GM12878 (cell line): ENCODE measurements around the gene C20orf144. TPM values are rescaled to one million over a fixed set of nuclear protein-coding genes. Genes with fewer than 3 reads are reported as not detected.

Experiments
- ATAC-seq: fragments of 200-7000 bp; cut with Tn5 transposase; 3 replicates; pipeline ENCODE4 v1.9.1; 2020; ENCODE audit warnings: mild to moderate bottlenecking, moderate library complexity
- BruUV-seq: library from RNA; stranded (reverse); fragments of 400-500 nt; replicated peaks from 2 replicates; lab custom pipeline; 2021; lab: Mats Ljungman, UMichigan
- CTCF ChIA-PET: fragments of 300-600 bp; sonication (Branson Sonifier 250); formaldehyde crosslinking; extraction: SDS; loops from one replicate; lab custom pipeline; 2021; ENCODE audit warnings: inconsistent platforms; lab: Yijun Ruan, JAX
- POLR2A ChIA-PET: fragments of 350-600 bp; formaldehyde crosslinking; extraction: SDS; loops from one replicate; lab custom pipeline; 2021; ENCODE audit warnings: inconsistent platforms; lab: Charles Lee
- RAD21 ChIA-PET: fragments of 300-600 bp; sonication (Branson Sonifier 250); formaldehyde crosslinking; loops from one replicate; lab custom pipeline; 2023; ENCODE audit warnings: antibody characterized with exemption; ENCODE audit not compliant: unreplicated experiment; lab: Charles Lee
- SMC1A ChIA-PET: fragments of 300-600 bp; sonication (Branson Sonifier 250); formaldehyde crosslinking; loops from one replicate; lab custom pipeline; 2023; ENCODE audit not compliant: unreplicated experiment, uncharacterized antibody; lab: Charles Lee
- DNase-seq: peaks from one replicate; pipeline ENCODE4 v3.0.0-alpha.2; 2011; ENCODE audit warnings: low read depth, low spot score
- FAIRE-seq: peaks from 3 replicates; lab custom pipeline; 2011; peaks lifted over from hg19 to GRCh38; lab: Jason Lieb, UNC
- H2AFZ ChIP-seq: 2 replicates; pipeline ENCODE4 v1.6.0; 2011; ENCODE audit warnings: low read depth, low read length, control low read depth; ENCODE audit not compliant: control insufficient read depth
- H3K27ac ChIP-seq: 2 replicates; pipeline ENCODE4 v1.5.1; 2011; ENCODE audit warnings: control low read depth; ENCODE audit not compliant: control insufficient read depth, insufficient read depth
- H3K27me3 ChIP-seq, 2 experiments: replicated peaks in 1 of 2; 2 replicates each; pipeline versions ENCODE4 v1.6.0 to v1.6.1; 2011; ENCODE audit warnings: low read length in 1 of 2; ENCODE audit not compliant: control insufficient read depth in 2 of 2, insufficient read depth in 2 of 2
- H3K36me3 ChIP-seq, 2 experiments: 2 replicates each; pipeline ENCODE4 v1.5.1; 2011; ENCODE audit warnings: low read length in 1 of 2; ENCODE audit not compliant: control insufficient read depth in 2 of 2, insufficient read depth in 2 of 2
- H3K4me1 ChIP-seq: 2 replicates; pipeline ENCODE4 v1.6.1; 2011; ENCODE audit warnings: mild to moderate bottlenecking, low read length, moderate library complexity, mixed read lengths; ENCODE audit not compliant: control insufficient read depth, insufficient read depth
- H3K4me2 ChIP-seq: 2 replicates; pipeline ENCODE4 v1.6.0; 2011; ENCODE audit warnings: control low read depth; ENCODE audit not compliant: control insufficient read depth, insufficient read depth
- H3K4me3 ChIP-seq: fragments of 200-600 bp; sonication (generic); 2 replicates; pipeline ENCODE4 v1.5.1; 2016
- H3K79me2 ChIP-seq: 2 replicates; pipeline ENCODE4 v1.6.0; 2011; ENCODE audit warnings: low read length; ENCODE audit not compliant: control insufficient read depth, insufficient read depth
- H3K9ac ChIP-seq: 2 replicates; pipeline ENCODE4 v1.8.0; 2011; ENCODE audit warnings: low read length, control low read depth, mixed read lengths; ENCODE audit not compliant: control insufficient read depth, insufficient read depth
- H3K9me3 ChIP-seq: replicated peaks from 3 replicates; pipeline ENCODE4 v1.5.1; 2011; ENCODE audit warnings: mild to moderate bottlenecking, low read length; ENCODE audit not compliant: control insufficient read depth, insufficient read depth
- H4K20me1 ChIP-seq: 2 replicates; pipeline ENCODE4 v1.6.0; 2011; ENCODE audit not compliant: control insufficient read depth, insufficient read depth
- CEBPZ ChIP-seq: fragments of 150-350 bp; IDR thresholded peaks from 2 replicates; pipeline ENCODE4 v1.6.1; 2016; ENCODE audit warnings: low read depth, low read length
- DPF2 ChIP-seq: fragments of 450-650 bp; IDR thresholded peaks from 2 replicates; pipeline ENCODE4 v1.6.1; 2017; ENCODE audit warnings: mild to moderate bottlenecking
- FOXK2 ChIP-seq: fragments of 450-650 bp; IDR thresholded peaks from 2 replicates; pipeline ENCODE4 v1.6.1; 2017; ENCODE audit warnings: mild to moderate bottlenecking, moderate library complexity
- GATAD2B ChIP-seq: fragments of 450-650 bp; conservative IDR thresholded peaks from 2 replicates; pipeline ENCODE4 v1.6.1; 2017; ENCODE audit warnings: low read depth, mild to moderate bottlenecking, moderate library complexity
- IKZF1 ChIP-seq: fragments of 450-650 bp; conservative IDR thresholded peaks from 2 replicates; pipeline ENCODE4 v1.6.1; 2017; ENCODE audit warnings: antibody characterized with exemption, mild to moderate bottlenecking
- MEF2B ChIP-seq: fragments of 450-650 bp; IDR thresholded peaks from 2 replicates; pipeline ENCODE4 v1.6.1; 2018; ENCODE audit warnings: mild to moderate bottlenecking, moderate library complexity; ENCODE audit not compliant: partially characterized antibody, poor library complexity, severe bottlenecking
- POLR2A ChIP-seq: IDR thresholded peaks from 2 replicates; pipeline ENCODE4 v1.6.1; 2011; ENCODE audit warnings: low read depth, mild to moderate bottlenecking, low read length
- POLR2AphosphoS2 ChIP-seq: IDR thresholded peaks from 2 replicates; pipeline ENCODE4 v1.6.1; 2011; ENCODE audit warnings: low read depth, mild to moderate bottlenecking, low read length, improper control_type of control experiment, moderate library complexity
- RELA ChIP-seq: fragments of 450-650 bp; IDR thresholded peaks from 2 replicates; pipeline ENCODE4 v1.8.0; 2014; ENCODE audit warnings: borderline replicate concordance; ENCODE audit not compliant: partially characterized antibody
- RELB ChIP-seq: fragments of 450-650 bp; IDR thresholded peaks from 2 replicates; pipeline ENCODE4 v1.6.1; 2017; ENCODE audit warnings: low read depth, mild to moderate bottlenecking, moderate library complexity
- RUNX3 ChIP-seq: IDR thresholded peaks from 2 replicates; pipeline ENCODE4 v1.6.1; 2012; ENCODE audit warnings: low read length, inconsistent platforms
- SIX5 ChIP-seq: IDR thresholded peaks from 2 replicates; pipeline ENCODE4 v1.6.1; 2011; ENCODE audit warnings: mild to moderate bottlenecking, low read depth, low read length, moderate library complexity; ENCODE audit not compliant: severe bottlenecking
- STAT3 ChIP-seq: IDR thresholded peaks from 2 replicates; pipeline ENCODE4 v1.6.1; 2011; ENCODE audit warnings: low read depth, low read length, improper control_type of control experiment
- TAF1 ChIP-seq: IDR thresholded peaks from 2 replicates; pipeline ENCODE4 v1.6.1; 2011; ENCODE audit warnings: mild to moderate bottlenecking, low read depth, low read length, borderline replicate concordance
- TCF7 ChIP-seq: IDR thresholded peaks from 2 replicates; pipeline ENCODE4 v1.6.1; 2014; ENCODE audit warnings: antibody characterized with exemption, borderline replicate concordance
- WGBS: methylation state at CpG from one replicate; pipeline ENCODE4 v1.1.6; 2016; ENCODE audit warnings: low lambda C conversion rate; ENCODE audit not compliant: insufficient replicate concordance, insufficient coverage; ENCODE audit errors: missing lambda C conversion rate; 5-methylcytosine and 5-hydroxymethylcytosine counted together
- in situ Hi-C: fragments of 300-500 bp; cut with MboI; formaldehyde crosslinking; loops from 9 replicates; pipeline ENCODE4 v1.14.3; 2018; ENCODE audit warnings: mixed read lengths
- intact Hi-C: fragments of 100-400 bp; cut with micrococcal nuclease; formaldehyde crosslinking; loops from one replicate; pipeline ENCODE4 v1.14.2; 2022; ENCODE audit not compliant: unreplicated experiment
- polyA plus RNA-seq, 11 experiments: library from polyadenylated mRNA; depleted of rRNA in 4 of 11; unstranded in 6 of 11; stranded (reverse) in 5 of 11; fragments of >200 nt; fragmentation: Nextera tagmentation in 4 of 11; fragmentation: Illumina TruSeq in 1 of 11; extraction: Ambion mirVana in 4 of 11; extraction: Trizol in 1 of 11; gene quantifications; 1 replicate in 1 of 11; 2 replicates in 10 of 11; pipeline versions ENCODE4 v1.2.1 to v1.2.3, GENCODE V29; 2011 to 2016; ENCODE audit warnings: inconsistent platforms in 2 of 11, missing spikeins in 2 of 11, low read depth in 1 of 11
- total RNA-seq, 4 experiments: library from RNA; depleted of rRNA in 3 of 4; stranded (reverse); fragments of >200 nt in 3 of 4; fragmentation: Illumina TruSeq in 1 of 4; extraction: Trizol in 1 of 4; gene quantifications; 2 replicates each; pipeline versions ENCODE4 v1.2.1 to v1.2.3, GENCODE V29; 2013 to 2021

C20orf144 gene
- total and polyA plus RNA-seq, 10 of the 15 experiments (the other 5 are each of a cell fraction or from before 2014, with no cell fraction given), result 0.04 to 0.62 (median 0.23) TPM; not detected in 2

GRCh38 chr20:33676121-33676520, 14.0 kb downstream of the C20orf144 start:
- Histone ChIP-seq H3K27me3 (no peaks in the 10 kb centered on the region), H2AFZ (no peak overlapping the region), H3K9me3 (no peaks in the 10 kb centered on the region), H3K27ac (no peak overlapping the region), H3K36me3 (peaks cover 0 to 5% of the 10 kb centered on the region in 2 experiments; a peak in 3 of 4 replicates), H4K20me1 (no peaks in the 10 kb centered on the region), H3K4me1 (peaks cover 26% of the 10 kb centered on the region), H3K9ac (no peak overlapping the region), H3K4me2 (no peak overlapping the region), H3K79me2 (peaks cover 9% of the 10 kb centered on the region), H3K4me3 (no peak overlapping the region)
- WGBS, result 79% methylated on average over 11 of the region's 11 CpGs
- RAD21 ChIA-PET, result interaction anchor here (2.2 kb wide), 1 partner anchor 10 kb away, joined by 6 read pairs; the partner anchor contains the start of gene ACTL10
- CTCF ChIA-PET, result interaction anchor here (0.6 kb wide), 1 partner anchor 216 kb away, joined by 3 read pairs; no protein-coding TSS in a partner anchor
- intact Hi-C loops, result no loop called here
- FAIRE-seq (no peak), ATAC-seq (no peak), DNase-seq (no peak)
- TF ChIP-seq MEF2B (no peak), CEBPZ (no peak), IKZF1 (no peak), STAT3 (no peak), GATAD2B (no peak), FOXK2 (no peak), POLR2A (no peak; the same call in none of the 2 replicates), DPF2 (no peak), SIX5 (no peak), RELA (no peak), TCF7 (no peak), RUNX3 (no peak), RELB (no peak), POLR2AphosphoS2 (no peak), TAF1 (no peak)
- BruUV-seq, result no TSS peak
- SMC1A ChIA-PET, result interaction anchor here (1.4 kb wide), 1 partner anchor 12 kb away, joined by 5 read pairs; no protein-coding TSS in a partner anchor
- POLR2A ChIA-PET, result no interaction called here
- in situ Hi-C loops, result no loop called here
